Neuronal stem cell (in vitro differentiated cells): ENCODE measurements around the gene SLCO3A1.

Source experiments
- DNase-seq: peaks from one replicate; pipeline ENCODE4 v3.0.0-alpha.2; 2013; ENCODE audit warnings: low spot score
- H2AFZ ChIP-seq: one replicate; pipeline ENCODE4 v1.6.1; 2013; ENCODE audit warnings: mild to moderate bottlenecking, low read length, inconsistent platforms
- H2AK5ac ChIP-seq: 2 replicates; pipeline ENCODE4 v1.6.1; 2013; ENCODE audit warnings: low read depth, mild to moderate bottlenecking, inconsistent platforms, low read length, moderate library complexity, mixed read lengths
- H2BK120ac ChIP-seq: 2 replicates; pipeline ENCODE4 v1.6.1; 2013; ENCODE audit warnings: low read depth, mild to moderate bottlenecking, inconsistent platforms, low read length, moderate library complexity, mixed read lengths
- H2BK12ac ChIP-seq: one replicate; pipeline ENCODE4 v1.6.1; 2013; ENCODE audit warnings: low read length, inconsistent platforms
- H2BK15ac ChIP-seq: 2 replicates; pipeline ENCODE4 v1.6.1; 2013; ENCODE audit warnings: mild to moderate bottlenecking, low read length, inconsistent platforms, mixed read lengths
- H2BK5ac ChIP-seq: one replicate; pipeline ENCODE4 v1.6.1; 2013; ENCODE audit warnings: inconsistent platforms, mild to moderate bottlenecking, low read length, moderate library complexity
- H3K14ac ChIP-seq: one replicate; pipeline ENCODE4 v1.6.1; 2013; ENCODE audit warnings: low read length, inconsistent platforms
- H3K18ac ChIP-seq: 2 replicates; pipeline ENCODE4 v1.6.1; 2013; ENCODE audit warnings: low read length, inconsistent platforms
- H3K23ac ChIP-seq: 2 replicates; pipeline ENCODE4 v1.6.1; 2013; ENCODE audit warnings: low read depth, mild to moderate bottlenecking, mixed read lengths, low read length, inconsistent platforms; ENCODE audit not compliant: poor library complexity
- H3K27ac ChIP-seq: replicated peaks from 3 replicates; pipeline ENCODE4 v1.5.1; 2013; ENCODE audit warnings: low read length, inconsistent platforms
- H3K27me3 ChIP-seq, 3 experiments: 2 replicates each; pipeline ENCODE4 v1.6.1; 2013; ENCODE audit warnings: low read length in 3 of 3, mild to moderate bottlenecking in 2 of 3, inconsistent platforms in 1 of 3, low read depth in 1 of 3, mixed read lengths in 1 of 3, moderate library complexity in 1 of 3; ENCODE audit not compliant: control insufficient read depth in 3 of 3, insufficient read depth in 3 of 3
- H3K36me3 ChIP-seq, 2 donors: replicated peaks in 1 of 2; 2 replicates each; pipeline ENCODE4 v1.6.1; 2013; ENCODE audit warnings: low read length in 2 of 2; ENCODE audit not compliant: control insufficient read depth in 2 of 2, insufficient read depth in 2 of 2
- H3K4ac ChIP-seq: 2 replicates; pipeline ENCODE4 v1.6.1; 2013; ENCODE audit warnings: inconsistent platforms, mild to moderate bottlenecking, low read length, moderate library complexity
- H3K4me1 ChIP-seq, 2 donors: 1 replicate in 1 of 2; 2 replicates in 1 of 2; pipeline ENCODE4 v1.6.1; 2013; ENCODE audit warnings: low read length in 2 of 2, low read depth in 1 of 2; ENCODE audit not compliant: control insufficient read depth in 2 of 2, insufficient read depth in 1 of 2
- H3K4me2 ChIP-seq: one replicate; pipeline ENCODE4 v1.6.1; 2013; ENCODE audit warnings: mild to moderate bottlenecking, low read length, inconsistent platforms; ENCODE audit not compliant: insufficient read depth, poor library complexity, severe bottlenecking
- H3K4me3 ChIP-seq, 2 donors: 2 replicates each; pipeline ENCODE4 v1.5.1; 2013; ENCODE audit warnings: low read length in 2 of 2, mild to moderate bottlenecking in 2 of 2, inconsistent platforms in 1 of 2, moderate library complexity in 1 of 2
- H3K79me1 ChIP-seq: one replicate; pipeline ENCODE4 v1.6.1; 2013; ENCODE audit warnings: low read depth, mild to moderate bottlenecking, inconsistent platforms, low read length, moderate library complexity
- H3K9ac ChIP-seq: one replicate; pipeline ENCODE4 v1.6.1; 2013; ENCODE audit warnings: mild to moderate bottlenecking, low read depth, low read length, inconsistent platforms; ENCODE audit not compliant: poor library complexity
- H3K9me3 ChIP-seq, 2 donors: replicated peaks in 1 of 2; 2 replicates each; pipeline versions ENCODE3 to v1.6.1; 2013; ENCODE audit warnings: low read length in 2 of 2, mild to moderate bottlenecking in 2 of 2, inconsistent platforms in 1 of 2, low read depth in 1 of 2, mixed read lengths in 1 of 2, moderate library complexity in 1 of 2; ENCODE audit not compliant: control insufficient read depth in 2 of 2, insufficient read depth in 1 of 2
- H4K8ac ChIP-seq: one replicate; pipeline ENCODE4 v1.6.1; 2013; ENCODE audit warnings: low read depth, mild to moderate bottlenecking, inconsistent platforms, low read length, moderate library complexity
- H4K91ac ChIP-seq: one replicate; pipeline ENCODE4 v1.6.1; 2013; ENCODE audit warnings: low read length, low read depth, mild to moderate bottlenecking, inconsistent platforms; ENCODE audit not compliant: poor library complexity
- WGBS, 2 donors: extraction: QIAGEN DNeasy Blood & Tissue Kit; methylation state at CpG; one replicate each; pipeline ENCODE4 v1.1.7; 2013; ENCODE audit warnings: missing lambda C conversion rate in 2 of 2, mixed read lengths in 1 of 2; ENCODE audit not compliant: insufficient read length in 2 of 2, insufficient replicate concordance in 1 of 2; ENCODE audit errors: extremely low coverage in 2 of 2; 5-methylcytosine and 5-hydroxymethylcytosine counted together

The SLCO3A1 gene

GRCh38 chr15:91946581-91947292, 93.2 kb downstream of the SLCO3A1 start:
- H3K27ac ChIP-seq = no peak overlapping the region
- H3K79me1 ChIP-seq = no peaks in the 10 kb centered on the region
- no peak overlapping the region for H3K4me2 ChIP-seq
- no peak overlapping the region for H4K91ac ChIP-seq
- DNase-seq = no peak
- no peak overlapping the region for H2AFZ ChIP-seq
- no peak overlapping the region for H2BK15ac ChIP-seq
- no peak overlapping the region for H4K8ac ChIP-seq
- WGBS, 2 donors = no CpG with 5 or more reads among the region's 16 CpGs
- H3K18ac ChIP-seq = no peak overlapping the region
- H3K4me3 ChIP-seq = no peak overlapping the region
- no peak overlapping the region for H2BK5ac ChIP-seq
- H3K4me1 ChIP-seq = peaks cover 3 to 26% of the 10 kb centered on the region in 2 donors
- H3K36me3 ChIP-seq = no peaks in the 10 kb centered on the region
- H2BK12ac ChIP-seq = no peak overlapping the region
- H2BK120ac ChIP-seq = no peak overlapping the region
- no peak overlapping the region for H3K14ac ChIP-seq
- H3K23ac ChIP-seq = no peak overlapping the region
- no peak overlapping the region for H3K4ac ChIP-seq
- H3K9ac ChIP-seq = no peak overlapping the region
- H2AK5ac ChIP-seq = no peak overlapping the region
- H3K27me3 ChIP-seq = no peaks in the 10 kb centered on the region
- H3K9me3 ChIP-seq = no peaks in the 10 kb centered on the region

DNA sequence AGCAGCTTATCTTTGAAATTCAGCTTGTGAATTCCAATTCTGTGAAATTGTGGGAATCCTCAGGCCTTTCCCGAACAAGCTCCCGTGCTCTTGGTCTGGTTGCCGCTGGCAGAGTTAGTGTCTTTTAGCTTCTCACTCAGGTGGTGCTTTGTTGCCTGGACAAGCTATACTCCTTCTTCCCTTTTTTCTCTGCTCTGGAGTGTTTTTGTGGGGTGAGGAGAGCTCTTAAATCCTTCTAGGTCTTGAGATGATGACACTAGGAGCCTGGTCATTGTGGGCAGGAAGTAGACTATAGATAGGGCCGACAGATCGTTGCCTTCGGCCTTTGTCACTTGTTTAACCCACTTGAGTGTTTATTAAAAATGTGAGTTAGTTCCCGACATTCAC, 93.8 kb downstream of the SLCO3A1 start:
- Histone ChIP-seq H3K18ac (no peak overlapping the region), H3K79me1 (no peaks in the 10 kb centered on the region), H2AFZ (no peak overlapping the region), H3K27me3 (no peaks in the 10 kb centered on the region), H4K8ac (no peak overlapping the region), H3K23ac (no peak overlapping the region), H3K4me3 (no peak overlapping the region), H3K4ac (no peak overlapping the region), H3K4me2 (no peak overlapping the region), H3K14ac (no peak overlapping the region), H2BK5ac (no peak overlapping the region), H2AK5ac (no peak overlapping the region), H3K9ac (no peak overlapping the region), H2BK120ac (no peak overlapping the region), H3K4me1 (peaks cover 3 to 24% of the 10 kb centered on the region in 2 donors), H4K91ac (no peak overlapping the region), H2BK12ac (no peak overlapping the region), H3K9me3 (no peaks in the 10 kb centered on the region), H2BK15ac (no peak overlapping the region), H3K27ac (no peak overlapping the region), H3K36me3 (no peaks in the 10 kb centered on the region)
- WGBS, 2 donors = no CpG with 5 or more reads among the region's 7 CpGs
- no peak for DNase-seq

- Histone ChIP-seq H3K23ac (no peak overlapping the region), H3K9ac (no peak overlapping the region), H3K4me3 (no peak overlapping the region), H2AK5ac (no peak overlapping the region), H3K9me3 (no peaks in the 10 kb centered on the region), H2BK12ac (no peak overlapping the region), H3K14ac (no peak overlapping the region), H2AFZ (no peak overlapping the region), H3K27ac (no peak overlapping the region), H3K4me1 (peaks cover 3 to 19% of the 10 kb centered on the region in 2 donors), H2BK120ac (no peak overlapping the region), H3K27me3 (no peaks in the 10 kb centered on the region), H4K8ac (no peak overlapping the region), H2BK5ac (no peak overlapping the region), H3K4me2 (no peak overlapping the region), H3K79me1 (no peaks in the 10 kb centered on the region), H2BK15ac (no peak overlapping the region), H3K18ac (peak overlapping the region; percentile 49), H3K36me3 (no peaks in the 10 kb centered on the region), H4K91ac (no peak overlapping the region), H3K4ac (no peak overlapping the region)
- WGBS, 2 donors = no CpG with 5 or more reads among the region's 19 CpGs
- DNase-seq = no peak
These were observed 94.4 kb downstream of the SLCO3A1 start for GRCh38 chr15:91947683-91948608.

GRCh38 chr15:91949361-91949760, 95.9 kb downstream of the SLCO3A1 start:
- Histone ChIP-seq H3K4ac (no peak overlapping the region), H3K4me1 (peaks cover 0 to 17% of the 10 kb centered on the region in 2 donors), H4K8ac (no peak overlapping the region), H2BK15ac (no peak overlapping the region), H4K91ac (no peak overlapping the region), H3K27ac (no peak overlapping the region), H3K18ac (no peak overlapping the region), H3K4me3 (no peak overlapping the region), H2BK12ac (no peak overlapping the region), H3K79me1 (peaks cover 1% of the 10 kb centered on the region), H3K9ac (no peak overlapping the region), H3K14ac (no peak overlapping the region), H2AK5ac (no peak overlapping the region), H3K4me2 (no peak overlapping the region), H3K23ac (no peak overlapping the region), H3K36me3 (no peaks in the 10 kb centered on the region), H3K9me3 (no peaks in the 10 kb centered on the region), H2BK5ac (no peak overlapping the region), H2BK120ac (no peak overlapping the region), H3K27me3 (no peaks in the 10 kb centered on the region), H2AFZ (no peak overlapping the region)
- no CpG with 5 or more reads among the region's 8 CpGs for WGBS, 2 donors
- DNase-seq = no peak
